ENCODE measurements around the gene PKDREJ.

PKDREJ gene

GRCh38 chr22:46225631-46226030, 37.5 kb downstream of the PKDREJ start:
- Histone ChIP-seq H3K4me1 (ENCODE audit: insufficient read depth, low read length) (no peaks in the 10 kb centered on the region), H3K9ac (ENCODE audit: low read length) (no peak overlapping the region), H3K4me3 (ENCODE audit: low read depth in 1 of 2, low read length in 2 of 2) (no peak overlapping the region), H3K9me3 (ENCODE audit: low read length) (no peaks in the 10 kb centered on the region), H3K27me3 (ENCODE audit: control insufficient read depth in 1 of 2, insufficient read depth in 2 of 2, low read length in 2 of 2) (no peaks in the 10 kb centered on the region), H3K36me3 (ENCODE audit: insufficient read depth, low read length) (peaks cover 8% of the 10 kb centered on the region), H3K27ac (ENCODE audit: low read depth, low read length) (no peak overlapping the region)

GRCh38 chr22:46224898-46225290, 38.2 kb downstream of the PKDREJ start:
- Histone ChIP-seq H3K27ac (ENCODE audit: low read depth, low read length) (no peak overlapping the region), H3K27me3 (ENCODE audit: control insufficient read depth in 1 of 2, insufficient read depth in 2 of 2, low read length in 2 of 2) (no peaks in the 10 kb centered on the region), H3K4me3 (ENCODE audit: low read depth in 1 of 2, low read length in 2 of 2) (no peak overlapping the region), H3K36me3 (ENCODE audit: insufficient read depth, low read length) (peaks cover 14% of the 10 kb centered on the region), H3K4me1 (ENCODE audit: insufficient read depth, low read length) (no peaks in the 10 kb centered on the region), H3K9ac (ENCODE audit: low read length) (no peak overlapping the region), H3K9me3 (ENCODE audit: low read length) (no peaks in the 10 kb centered on the region)

GRCh38 chr22:46224044-46224897, 38.9 kb downstream of the PKDREJ start:
- H3K4me3 ChIP-seq (ENCODE audit: low read depth in 1 of 2, low read length in 2 of 2), result no peak overlapping the region
- H3K4me1 ChIP-seq (ENCODE audit: insufficient read depth, low read length), result no peaks in the 10 kb centered on the region
- H3K9ac ChIP-seq (ENCODE audit: low read length), result no peak overlapping the region
- H3K27ac ChIP-seq (ENCODE audit: low read depth, low read length), result no peak overlapping the region
- H3K9me3 ChIP-seq (ENCODE audit: low read length), result no peaks in the 10 kb centered on the region
- H3K36me3 ChIP-seq (ENCODE audit: insufficient read depth, low read length), result peaks cover 20% of the 10 kb centered on the region
- no peaks in the 10 kb centered on the region for H3K27me3 ChIP-seq (ENCODE audit: control insufficient read depth in 1 of 2, insufficient read depth in 2 of 2, low read length in 2 of 2)

GRCh38 chr22:46220921-46221320, 42.2 kb downstream of the PKDREJ start:
- Histone ChIP-seq H3K4me1 (ENCODE audit: insufficient read depth, low read length) (no peaks in the 10 kb centered on the region), H3K4me3 (ENCODE audit: low read depth in 1 of 2, low read length in 2 of 2) (no peak overlapping the region), H3K36me3 (ENCODE audit: insufficient read depth, low read length) (peaks cover 30% of the 10 kb centered on the region), H3K9me3 (ENCODE audit: low read length) (no peaks in the 10 kb centered on the region), H3K27ac (ENCODE audit: low read depth, low read length) (no peak overlapping the region), H3K27me3 (ENCODE audit: control insufficient read depth in 1 of 2, insufficient read depth in 2 of 2, low read length in 2 of 2) (no peaks in the 10 kb centered on the region), H3K9ac (ENCODE audit: low read length) (no peak overlapping the region)

GRCh38 chr22:46219636-46220035, 43.5 kb downstream of the PKDREJ start:
- no peak overlapping the region for H3K27ac ChIP-seq (ENCODE audit: low read depth, low read length)
- H3K36me3 ChIP-seq (ENCODE audit: insufficient read depth, low read length), result peaks cover 30% of the 10 kb centered on the region
- H3K9ac ChIP-seq (ENCODE audit: low read length), result no peak overlapping the region
- H3K4me1 ChIP-seq (ENCODE audit: insufficient read depth, low read length), result no peaks in the 10 kb centered on the region
- H3K9me3 ChIP-seq (ENCODE audit: low read length), result no peaks in the 10 kb centered on the region
- no peak overlapping the region for H3K4me3 ChIP-seq (ENCODE audit: low read depth in 1 of 2, low read length in 2 of 2)
- no peaks in the 10 kb centered on the region for H3K27me3 ChIP-seq (ENCODE audit: control insufficient read depth in 1 of 2, insufficient read depth in 2 of 2, low read length in 2 of 2)

GRCh38 chr22:46214616-46215015, 48.5 kb downstream of the PKDREJ start:
- Histone ChIP-seq H3K27ac (ENCODE audit: low read depth, low read length) (no peak overlapping the region), H3K9me3 (ENCODE audit: low read length) (no peaks in the 10 kb centered on the region), H3K27me3 (ENCODE audit: control insufficient read depth in 1 of 2, insufficient read depth in 2 of 2, low read length in 2 of 2) (no peaks in the 10 kb centered on the region), H3K4me1 (ENCODE audit: insufficient read depth, low read length) (no peaks in the 10 kb centered on the region), H3K4me3 (ENCODE audit: low read depth in 1 of 2, low read length in 2 of 2) (no peak overlapping the region), H3K36me3 (ENCODE audit: insufficient read depth, low read length) (peaks cover 14% of the 10 kb centered on the region), H3K9ac (ENCODE audit: low read length) (no peak overlapping the region)

GRCh38 chr22:46214149-46214548, 49.0 kb downstream of the PKDREJ start:
- H3K27me3 ChIP-seq (ENCODE audit: control insufficient read depth in 1 of 2, insufficient read depth in 2 of 2, low read length in 2 of 2), result no peaks in the 10 kb centered on the region
- H3K27ac ChIP-seq (ENCODE audit: low read depth, low read length), result no peak overlapping the region
- H3K9ac ChIP-seq (ENCODE audit: low read length), result no peak overlapping the region
- H3K4me3 ChIP-seq (ENCODE audit: low read depth in 1 of 2, low read length in 2 of 2), result no peak overlapping the region
- H3K36me3 ChIP-seq (ENCODE audit: insufficient read depth, low read length), result peaks cover 9% of the 10 kb centered on the region
- H3K4me1 ChIP-seq (ENCODE audit: insufficient read depth, low read length), result no peaks in the 10 kb centered on the region
- H3K9me3 ChIP-seq (ENCODE audit: low read length), result no peaks in the 10 kb centered on the region

GRCh38 chr22:46213052-46213451, 50.1 kb downstream of the PKDREJ start:
- H3K27ac ChIP-seq (ENCODE audit: low read depth, low read length), result no peak overlapping the region
- H3K4me3 ChIP-seq (ENCODE audit: low read depth in 1 of 2, low read length in 2 of 2), result no peak overlapping the region
- H3K27me3 ChIP-seq (ENCODE audit: control insufficient read depth in 1 of 2, insufficient read depth in 2 of 2, low read length in 2 of 2), result no peaks in the 10 kb centered on the region
- no peaks in the 10 kb centered on the region for H3K9me3 ChIP-seq (ENCODE audit: low read length)
- H3K9ac ChIP-seq (ENCODE audit: low read length), result no peak overlapping the region
- peaks cover 2% of the 10 kb centered on the region for H3K36me3 ChIP-seq (ENCODE audit: insufficient read depth, low read length)
- no peaks in the 10 kb centered on the region for H3K4me1 ChIP-seq (ENCODE audit: insufficient read depth, low read length)

- no peaks in the 10 kb centered on the region for H3K4me1 ChIP-seq (ENCODE audit: insufficient read depth, low read length)
- H3K36me3 ChIP-seq (ENCODE audit: insufficient read depth, low read length), result no peaks in the 10 kb centered on the region
- no peak overlapping the region for H3K27ac ChIP-seq (ENCODE audit: low read depth, low read length)
- no peaks in the 10 kb centered on the region for H3K27me3 ChIP-seq (ENCODE audit: control insufficient read depth in 1 of 2, insufficient read depth in 2 of 2, low read length in 2 of 2)
- H3K9me3 ChIP-seq (ENCODE audit: low read length), result no peaks in the 10 kb centered on the region
- H3K4me3 ChIP-seq (ENCODE audit: low read depth in 1 of 2, low read length in 2 of 2), result no peak overlapping the region
- H3K9ac ChIP-seq (ENCODE audit: low read length), result no peak overlapping the region
Observed at GRCh38 chr22:46212195-46212594, 50.9 kb downstream of the PKDREJ start.

GRCh38 chr22:46209262-46209661, 53.9 kb downstream of the PKDREJ start:
- no peaks in the 10 kb centered on the region for H3K36me3 ChIP-seq (ENCODE audit: insufficient read depth, low read length)
- H3K27ac ChIP-seq (ENCODE audit: low read depth, low read length), result no peak overlapping the region
- no peak overlapping the region for H3K4me3 ChIP-seq (ENCODE audit: low read depth in 1 of 2, low read length in 2 of 2)
- H3K9me3 ChIP-seq (ENCODE audit: low read length), result no peaks in the 10 kb centered on the region
- H3K4me1 ChIP-seq (ENCODE audit: insufficient read depth, low read length), result no peaks in the 10 kb centered on the region
- no peaks in the 10 kb centered on the region for H3K27me3 ChIP-seq (ENCODE audit: control insufficient read depth in 1 of 2, insufficient read depth in 2 of 2, low read length in 2 of 2)
- H3K9ac ChIP-seq (ENCODE audit: low read length), result no peak overlapping the region
